Stimulated activated effector memory CD8-positive, alpha-beta T cell treated with anti-CD3 and anti-CD28 coated beads, Interleukin-12 subunit alpha, Interleukin-12 subunit beta, amount 100 ng/mL, for 72 hours (primary cell): ENCODE results near the gene CPSF4.
A peak's percentile ranks its signal among the peaks of the same experiment; 100 is the strongest.
"Not testable (repeated sequence)": the region's sequence is repeated elsewhere in the genome, so short reads cannot be mapped to it uniquely, and the experiment has no call there.

Experiments used
- ATAC-seq: fragments of 150-1000 bp; cut with Tn5 transposase; 2 replicates; pipeline ENCODE4 v1.10.0; 2021
- DNase-seq, 2 donors: peaks; one replicate each; pipeline ENCODE4 v3.0.0; 2021 to 2022; ENCODE audit warnings: low spot score in 2 of 2
- H3K27ac Mint-ChIP-seq: one replicate; pipeline ENCODE4 v1.8.0; 2022; ENCODE audit warnings: mild to moderate bottlenecking, mixed read lengths
- H3K36me3 Mint-ChIP-seq: one replicate; pipeline ENCODE4 v1.8.0; 2022; ENCODE audit warnings: mild to moderate bottlenecking, mixed read lengths
- H3K4me1 Mint-ChIP-seq: one replicate; pipeline ENCODE4 v1.8.0; 2022; ENCODE audit warnings: mixed read lengths
- H3K4me3 Mint-ChIP-seq: one replicate; pipeline ENCODE4 v1.8.0; 2022; ENCODE audit warnings: mild to moderate bottlenecking, mixed read lengths
- H3K9me3 Mint-ChIP-seq: one replicate; pipeline ENCODE4 v1.8.0; 2022; ENCODE audit warnings: mixed read lengths

The CPSF4 gene

DNA sequence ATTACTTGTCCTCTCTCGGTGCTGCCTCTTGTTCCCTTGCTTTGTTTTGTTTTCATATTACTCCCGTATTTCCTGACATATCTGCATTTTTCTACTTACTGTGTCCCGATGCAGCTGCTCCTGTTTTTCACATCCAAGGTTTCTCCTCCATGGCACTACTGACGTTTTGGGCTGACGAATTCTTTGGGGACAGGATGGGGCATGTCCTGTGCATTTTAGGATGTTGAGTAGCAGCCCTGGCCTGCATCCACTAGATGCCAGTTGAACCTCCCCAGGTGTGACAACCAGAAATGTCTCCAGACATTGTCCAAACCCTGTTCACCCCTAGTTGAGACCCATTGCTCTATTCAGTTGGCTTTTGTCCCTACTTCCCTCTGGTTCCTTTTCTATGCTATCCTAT is 46.4 kb downstream of the CPSF4 start:
- ATAC-seq, result no peak
- no peak for DNase-seq
- Mint-ChIP-seq H3K36me3 (peaks cover 87% of the 10 kb centered on the region), H3K4me1 (no peaks in the 10 kb centered on the region), H3K27ac (no peak overlapping the region), H3K9me3 (no peaks in the 10 kb centered on the region), H3K4me3 (no peak overlapping the region)

DNA sequence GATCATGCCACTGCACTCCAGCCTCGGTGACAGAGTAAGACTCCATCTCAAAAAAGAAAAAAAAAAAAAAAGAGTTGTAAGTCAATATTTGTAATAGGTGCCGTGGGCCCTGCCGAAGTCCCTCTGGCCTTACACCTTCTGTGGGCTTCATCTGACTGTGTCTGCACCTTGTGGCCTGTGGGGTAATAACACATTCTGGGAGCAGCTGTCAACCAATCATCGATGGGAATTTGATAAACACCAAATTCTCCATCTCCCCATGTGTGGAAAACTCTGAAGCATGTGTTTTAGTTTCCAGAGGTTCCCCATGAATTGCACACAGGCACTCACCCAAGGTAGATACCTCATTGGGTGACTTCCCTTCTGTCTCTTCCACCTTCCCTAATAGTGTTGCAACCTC is 50.5 kb downstream of the CPSF4 start:
- no peaks in the 10 kb centered on the region for H3K9me3 Mint-ChIP-seq
- H3K27ac Mint-ChIP-seq, result no peak overlapping the region
- H3K36me3 Mint-ChIP-seq, result peaks cover 86% of the 10 kb centered on the region
- no peak overlapping the region for H3K4me3 Mint-ChIP-seq
- H3K4me1 Mint-ChIP-seq, result no peaks in the 10 kb centered on the region
- DNase-seq (no peak), ATAC-seq (no peak)

DNA sequence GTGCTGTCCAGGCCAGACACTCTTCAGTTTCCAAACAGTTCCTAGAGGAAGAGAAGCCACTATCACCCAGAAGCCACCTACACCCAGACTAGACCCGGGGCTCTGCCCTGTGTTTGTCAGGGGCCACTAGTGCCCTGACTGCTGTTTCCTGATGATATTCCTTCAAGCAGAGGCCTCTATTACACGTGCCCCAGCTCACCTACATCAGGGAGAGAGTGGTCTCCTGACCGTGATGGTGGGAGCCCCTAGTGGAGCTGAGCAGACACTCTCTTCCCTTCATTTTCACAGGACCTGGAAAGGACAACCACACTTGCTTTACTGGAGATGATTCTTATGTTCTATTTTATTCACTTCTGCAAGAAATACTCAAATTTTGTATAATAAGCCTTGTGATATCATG is 52.1 kb downstream of the CPSF4 start:
- H3K27ac Mint-ChIP-seq, result no peak overlapping the region
- no peak for ATAC-seq
- no peak for DNase-seq
- H3K4me3 Mint-ChIP-seq, result no peak overlapping the region
- peaks cover 86% of the 10 kb centered on the region for H3K36me3 Mint-ChIP-seq
- H3K4me1 Mint-ChIP-seq, result no peaks in the 10 kb centered on the region
- no peaks in the 10 kb centered on the region for H3K9me3 Mint-ChIP-seq

DNA sequence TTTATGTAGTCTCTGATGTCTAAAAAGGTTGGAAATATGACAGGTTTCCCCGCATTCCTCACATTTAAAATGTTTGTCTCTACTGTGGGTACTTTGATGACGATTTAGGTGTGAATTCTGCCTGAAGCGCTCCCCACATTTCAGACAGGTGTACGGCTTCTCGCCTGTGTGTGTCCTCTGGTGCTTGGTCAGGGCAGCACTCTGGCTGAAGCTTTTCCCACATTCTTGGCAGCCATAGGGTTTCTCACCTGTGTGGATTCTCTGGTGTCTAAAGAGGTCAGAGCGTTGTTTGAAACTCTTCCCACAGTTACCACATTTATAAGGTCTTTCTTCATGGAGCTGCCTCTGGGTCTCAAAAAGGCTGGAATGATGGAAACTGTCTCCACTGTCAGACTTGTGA is 55.1 kb downstream of the CPSF4 start:
- no peak for ATAC-seq
- no peaks in the 10 kb centered on the region for H3K9me3 Mint-ChIP-seq
- H3K36me3 Mint-ChIP-seq, result peaks cover 92% of the 10 kb centered on the region
- DNase-seq, result no peak
- H3K4me3 Mint-ChIP-seq, result no peak overlapping the region
- H3K4me1 Mint-ChIP-seq, result peaks cover 23% of the 10 kb centered on the region
- peak overlapping the region; percentile 23 for H3K27ac Mint-ChIP-seq

DNA sequence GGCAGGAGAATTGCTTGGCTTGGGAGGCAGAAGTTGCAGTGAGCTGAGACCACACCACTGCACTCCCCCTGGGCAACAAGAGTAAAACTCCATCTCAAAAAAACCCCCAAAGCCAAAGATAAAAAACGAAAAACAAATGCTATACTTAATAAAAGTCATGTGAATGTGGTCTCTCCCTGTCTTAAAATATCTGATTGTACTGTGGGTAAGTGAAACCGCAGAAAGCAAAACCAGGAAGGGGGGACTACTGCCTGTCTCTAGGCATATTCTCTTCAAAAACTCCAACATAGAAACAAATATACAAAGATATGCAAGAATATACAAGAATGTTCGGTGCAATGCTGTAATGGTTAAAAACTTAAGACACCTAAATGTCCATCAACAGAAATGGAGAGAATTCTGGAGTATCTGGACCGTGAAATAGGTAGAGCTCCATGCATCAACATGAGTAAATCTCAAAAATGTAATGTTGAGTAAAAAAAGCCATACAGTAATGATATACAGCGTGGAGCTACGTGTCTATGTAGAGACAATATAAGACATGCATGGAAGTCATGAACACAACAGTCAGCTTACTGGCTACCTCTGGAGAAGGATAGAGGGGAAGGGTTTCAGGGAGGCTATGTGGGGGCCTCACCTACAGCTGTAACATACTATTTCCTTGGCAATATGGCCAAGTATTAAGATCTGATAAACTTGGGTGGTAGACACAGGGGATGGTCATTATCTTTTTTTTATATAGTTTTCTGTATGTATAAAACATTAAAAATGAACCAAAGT is 59.2 kb downstream of the CPSF4 start:
- Mint-ChIP-seq H3K4me1 (peaks cover 34% of the 10 kb centered on the region), H3K4me3 (peak overlapping the region; percentile 96), H3K27ac (peak overlapping the region; percentile 97), H3K9me3 (no peaks in the 10 kb centered on the region), H3K36me3 (peaks cover 74% of the 10 kb centered on the region)
- DNase-seq (no peak), ATAC-seq (no peak)

DNA sequence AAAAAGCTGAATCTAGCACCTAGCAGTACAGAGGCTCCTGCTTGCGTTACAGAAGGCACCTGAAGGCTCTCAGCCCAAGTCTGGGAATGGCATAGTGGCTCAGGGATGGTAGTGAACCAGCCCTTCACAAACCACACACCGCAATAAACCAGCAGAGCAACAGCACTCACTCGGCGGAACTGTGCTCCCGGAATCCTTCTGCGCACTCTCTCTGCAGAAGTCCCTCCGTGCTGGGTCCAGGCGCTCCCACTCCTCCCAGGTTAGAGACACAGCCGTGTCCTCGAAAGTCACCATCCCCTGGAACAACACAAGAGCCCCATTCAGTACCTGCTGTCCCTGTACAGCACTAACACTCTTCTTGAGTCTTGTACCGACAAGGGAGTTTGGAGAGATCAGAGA is 59.8 kb downstream of the CPSF4 start:
- Mint-ChIP-seq H3K36me3 (peaks cover 69% of the 10 kb centered on the region), H3K27ac (peak overlapping the region; percentile 97), H3K4me1 (peaks cover 34% of the 10 kb centered on the region), H3K9me3 (no peaks in the 10 kb centered on the region), H3K4me3 (peak overlapping the region; percentile 96)
- DNase-seq (no peak), ATAC-seq (no peak)

DNA sequence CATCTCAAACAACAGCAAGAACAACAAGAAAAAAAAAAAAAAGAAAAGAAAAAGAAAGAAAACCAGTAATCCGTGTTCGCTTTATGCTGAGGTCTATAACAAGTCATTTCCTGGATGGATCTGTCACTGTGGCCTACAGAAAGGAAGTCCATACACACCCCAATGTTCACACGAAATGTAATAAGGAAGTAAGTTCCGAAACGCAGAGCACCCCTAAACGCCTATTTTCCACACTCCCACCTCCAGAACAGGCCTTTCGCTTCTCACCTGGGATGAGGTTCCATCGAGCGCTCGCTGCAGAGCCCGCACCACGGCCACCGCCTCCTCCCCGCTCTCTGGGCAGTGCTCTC is 60.6 kb downstream of the CPSF4 start:
- peak overlapping the region; percentile 96 for H3K4me3 Mint-ChIP-seq
- H3K36me3 Mint-ChIP-seq, result peaks cover 62% of the 10 kb centered on the region
- peaks cover 34% of the 10 kb centered on the region for H3K4me1 Mint-ChIP-seq
- peak overlapping the region; percentile 97 for H3K27ac Mint-ChIP-seq
- DNase-seq (no peak), ATAC-seq (peak; percentile 63)
- H3K9me3 Mint-ChIP-seq, result no peaks in the 10 kb centered on the region

DNA sequence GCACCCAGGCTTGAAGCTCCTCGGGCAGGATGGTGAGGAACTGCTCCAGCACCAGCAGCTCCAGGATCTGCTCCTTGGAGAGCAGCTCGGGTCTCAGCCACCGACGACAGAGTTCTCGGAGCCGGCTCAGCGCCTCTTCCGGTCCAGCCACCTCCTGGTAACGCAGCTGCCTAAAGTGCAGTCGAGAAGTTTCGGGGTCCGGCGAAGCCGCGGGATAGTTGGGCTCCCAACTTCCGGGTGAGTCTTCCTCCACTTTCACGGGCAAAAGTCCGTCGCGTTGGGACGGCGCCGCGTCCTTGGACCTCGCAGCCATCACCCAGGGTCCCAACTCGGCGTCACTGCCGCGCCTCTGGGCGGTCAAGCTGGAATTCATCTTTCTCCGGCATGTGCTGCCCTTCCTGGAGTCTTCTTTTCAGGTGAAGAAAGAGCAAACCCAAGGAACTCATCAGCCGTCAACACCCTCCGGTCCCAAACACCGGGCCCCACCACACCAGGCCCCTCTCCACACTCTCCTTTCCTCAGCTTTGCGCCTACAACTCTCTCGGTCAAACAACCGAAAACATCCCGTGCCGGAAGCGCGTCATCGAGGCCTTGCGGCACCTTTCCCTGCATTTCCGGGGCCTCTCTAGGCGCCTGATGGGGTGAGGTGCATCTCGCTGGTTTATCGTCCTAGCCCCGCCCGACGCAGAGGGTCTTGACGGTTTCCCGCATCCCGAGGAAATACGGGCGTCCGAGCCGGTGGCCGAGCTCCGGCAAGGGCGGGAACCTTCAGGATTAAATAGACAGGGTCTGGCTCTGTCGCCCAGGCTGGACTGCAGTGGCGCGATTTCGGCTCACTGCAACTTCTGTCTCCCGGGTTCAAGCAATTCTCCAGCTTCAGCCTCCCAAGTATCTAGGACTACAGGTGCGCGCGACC is 61.2 kb downstream of the CPSF4 start, which contains the start of gene ZNF394:
ZNF394 (minus strand) TSS at position 561 of the 916 bp plus-strand sequence; CDS start at position 373, 188 bp downstream.
- H3K4me1 Mint-ChIP-seq, result peaks cover 34% of the 10 kb centered on the region
- peaks cover 60% of the 10 kb centered on the region for H3K36me3 Mint-ChIP-seq
- peak within 1 kb of the TSS; percentile 97 for H3K27ac Mint-ChIP-seq
- ATAC-seq, result peak; percentile 71
- no peaks in the 10 kb centered on the region for H3K9me3 Mint-ChIP-seq
- H3K4me3 Mint-ChIP-seq, result peak within 1 kb of the TSS; percentile 96
- DNase-seq, result peak; percentile 67 to 91

DNA sequence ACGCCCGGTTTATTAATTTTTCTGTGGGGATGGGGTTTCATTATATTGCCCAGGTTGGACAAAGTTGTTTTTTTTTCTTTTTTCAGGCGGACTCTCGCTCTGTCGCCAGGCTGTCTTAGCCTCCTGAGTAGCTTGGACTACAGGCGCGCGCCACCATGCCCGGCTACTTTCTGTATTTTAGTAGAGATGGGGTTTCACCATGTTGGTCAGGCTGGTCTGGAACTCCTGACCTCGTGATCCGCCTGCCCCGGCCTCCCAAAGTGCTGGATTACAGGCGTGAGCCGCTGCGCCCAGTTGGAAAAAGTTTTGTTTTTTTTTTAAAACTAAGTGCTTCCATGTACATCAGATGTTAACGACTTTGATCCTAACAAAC is 61.9 kb downstream of the CPSF4 start:
- DNase-seq (no peak), ATAC-seq (no peak)
- Mint-ChIP-seq H3K4me3 (peak overlapping the region; percentile 96), H3K36me3 (peaks cover 53% of the 10 kb centered on the region), H3K4me1 (peaks cover 36% of the 10 kb centered on the region), H3K9me3 (no peaks in the 10 kb centered on the region), H3K27ac (peak overlapping the region; percentile 97)

DNA sequence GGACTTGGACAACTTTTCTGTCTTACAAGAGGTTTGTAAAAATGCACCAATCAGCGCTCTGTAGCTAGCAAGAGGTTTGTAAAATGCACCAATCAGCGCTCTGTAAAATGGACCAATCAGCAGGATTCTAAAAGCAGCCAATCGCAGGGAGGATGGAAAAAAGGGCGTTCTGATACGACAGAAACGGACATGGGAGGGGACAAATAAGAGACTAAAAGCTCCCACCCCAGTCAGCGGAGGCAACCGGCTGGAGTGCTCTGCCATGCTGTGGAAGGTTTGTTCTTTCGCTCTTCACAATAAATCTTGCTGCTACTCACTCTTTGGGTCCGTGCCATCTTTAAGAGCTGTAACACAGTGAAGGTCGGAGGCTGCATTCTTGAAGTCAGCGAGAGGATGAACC is 62.5 kb downstream of the CPSF4 start:
- ATAC-seq, DNase-seq, H3K9me3 Mint-ChIP-seq: not testable (repeated sequence)
- Mint-ChIP-seq H3K4me1 (peaks cover 39% of the 10 kb centered on the region), H3K36me3 (peaks cover 51% of the 10 kb centered on the region), H3K27ac (peak overlapping the region; percentile 97), H3K4me3 (peak overlapping the region; percentile 96)

DNA sequence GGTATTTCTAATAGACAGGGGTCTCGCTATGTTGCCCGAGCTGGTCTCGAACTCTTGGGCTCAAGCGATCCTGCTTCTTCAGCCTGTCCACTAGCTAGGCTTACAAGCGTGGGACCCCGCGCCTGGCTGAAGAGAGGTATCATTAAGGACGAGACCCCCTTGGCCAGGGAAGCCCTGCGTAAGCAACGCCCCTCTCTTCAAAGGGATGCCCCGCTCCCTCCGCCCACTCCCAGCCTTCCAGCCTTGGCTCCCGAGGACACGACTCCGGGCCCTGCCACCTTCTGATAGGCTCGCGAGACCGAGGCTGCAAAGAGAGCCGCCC is 65.5 kb downstream of the CPSF4 start:
- H3K4me3 Mint-ChIP-seq, result peak overlapping the region; percentile 80
- H3K9me3 Mint-ChIP-seq, result no peaks in the 10 kb centered on the region
- DNase-seq, result no peak
- no peak for ATAC-seq
- peaks cover 35% of the 10 kb centered on the region for H3K36me3 Mint-ChIP-seq
- H3K4me1 Mint-ChIP-seq, result peaks cover 27% of the 10 kb centered on the region
- H3K27ac Mint-ChIP-seq, result peak overlapping the region; percentile 90

DNA sequence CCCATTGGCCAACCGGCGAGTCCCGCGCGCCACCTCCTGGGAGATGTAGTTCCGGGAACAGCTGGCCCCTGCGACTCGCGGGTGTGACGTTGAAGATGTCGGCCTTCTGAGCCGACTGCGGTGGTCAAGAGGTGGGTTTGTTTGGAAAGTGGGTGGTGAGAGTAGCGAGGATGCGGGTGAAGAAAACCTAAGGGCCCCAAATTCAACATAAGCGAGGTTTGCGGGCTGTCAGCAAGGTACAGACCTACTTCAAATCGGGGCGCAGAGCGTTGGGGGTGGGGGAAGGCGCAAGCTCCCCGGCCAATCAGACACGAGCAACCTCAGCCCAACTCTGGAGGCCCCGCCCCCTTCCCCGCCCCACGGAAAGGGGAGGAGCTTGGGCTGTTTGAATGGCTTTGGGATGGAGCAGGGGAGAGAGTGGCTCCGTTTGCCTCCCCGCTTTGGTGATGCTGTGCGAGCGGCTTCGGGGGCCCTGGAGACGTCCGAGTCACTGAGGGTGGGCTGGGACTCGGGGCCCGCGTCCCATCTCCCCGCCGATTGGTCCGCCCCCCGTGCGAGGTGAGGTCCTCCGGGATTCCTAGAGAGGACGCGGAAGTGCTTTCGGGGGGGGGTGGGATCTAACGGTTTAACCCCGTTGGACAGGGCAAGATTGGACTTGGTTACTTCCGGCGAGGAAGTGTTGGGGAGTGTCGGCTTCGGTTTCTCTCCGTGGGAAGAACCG is 66.0 kb downstream of the CPSF4 start, which contains the start of gene ZKSCAN5:
ZKSCAN5 (plus strand) TSS at position 60 of the 721 bp plus-strand sequence. CDS start 1,383 bp downstream, outside the sequence.
- Mint-ChIP-seq H3K9me3 (no peaks in the 10 kb centered on the region), H3K36me3 (peaks cover 34% of the 10 kb centered on the region), H3K4me3 (peak within 1 kb of the TSS; percentile 80), H3K27ac (peak within 1 kb of the TSS; percentile 90), H3K4me1 (peaks cover 27% of the 10 kb centered on the region)
- peak; percentile 91 for ATAC-seq
- peak; percentile 92 to 98 for DNase-seq

DNA sequence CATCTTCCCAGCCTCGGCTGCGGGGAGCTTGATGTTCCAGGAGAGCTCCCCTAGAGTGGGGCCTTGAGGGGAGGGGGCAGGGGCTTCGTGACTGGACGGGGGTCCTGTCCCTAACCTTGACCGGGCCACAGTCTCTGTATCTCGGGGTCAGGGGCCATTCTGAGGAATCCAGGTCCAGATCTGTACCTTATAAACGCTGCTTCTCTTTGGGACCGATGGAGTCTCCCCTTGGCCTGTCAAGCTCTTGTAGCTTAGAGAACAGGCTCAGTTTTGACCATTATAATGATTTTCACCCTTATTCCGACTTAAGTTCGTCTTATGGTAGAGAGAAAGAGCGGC is 66.5 kb downstream of the CPSF4 start:
- H3K27ac Mint-ChIP-seq, result peak overlapping the region; percentile 90
- peaks cover 33% of the 10 kb centered on the region for H3K36me3 Mint-ChIP-seq
- DNase-seq (no peak), ATAC-seq (no peak)
- no peaks in the 10 kb centered on the region for H3K9me3 Mint-ChIP-seq
- H3K4me1 Mint-ChIP-seq, result peaks cover 27% of the 10 kb centered on the region
- peak overlapping the region; percentile 80 for H3K4me3 Mint-ChIP-seq
